Measurements from ENCODE around the gene UBE2D2. TPM values are rescaled to one million over a fixed set of nuclear protein-coding genes. Genes with fewer than 3 reads are reported as not detected.

UBE2D2 gene
- total and polyA plus RNA-seq, 2 experiments from 2014 or later = 120 to 172 TPM

GRCh38 chr5:139676951-139677735 is 116.0 kb downstream of the UBE2D2 start:
- H3K4me1 ChIP-seq (ENCODE audit: insufficient read depth) = peaks cover 14% of the 10 kb centered on the region

More at GRCh38 chr5:139676951-139677735, 116.0 kb downstream of the UBE2D2 start:
- TF ChIP-seq EZH2 (IDR thresholded peaks at IDR 0.05; ENCODE audit: low read depth, unreplicated experiment) (no peak), ZNF462 (CRISPR knock-in tag; IDR thresholded peaks at IDR 0.05) (no peak), ZNF331 (CRISPR knock-in tag; IDR thresholded peaks at IDR 0.05; ENCODE audit: low read depth) (no peak), EZH2phosphoT487 (IDR thresholded peaks at IDR 0.05; ENCODE audit: unreplicated experiment) (no peak), REST (IDR thresholded peaks at IDR 0.05; ENCODE audit: unreplicated experiment) (no peak), CTCF (conservative IDR thresholded peaks at IDR 0.05; ENCODE audit: low read depth in 2 of 2) (no peak)
- peaks cover 23% of the 10 kb centered on the region for H3K36me3 Mint-ChIP-seq (ENCODE audit: low read depth)
- H3K27ac Mint-ChIP-seq = 0 out of 2 replicates have a peak overlapping the region, but pooled peaks have one; percentile 41
- H3F3A ChIP-seq (replicated peaks; ENCODE audit: low read depth) = 0 out of 2 replicates have a peak, but pooled peaks cover 18% of the 10 kb centered on the region
- peaks cover 52% of the 10 kb centered on the region for H3K4me1 Mint-ChIP-seq
- no peak overlapping the region for H3K27ac ChIP-seq (ENCODE audit: low read depth)
- no peaks in the 10 kb centered on the region for H3K27me3 ChIP-seq (ENCODE audit: insufficient read depth)
- peaks cover 58% of the 10 kb centered on the region for H4K20me1 ChIP-seq (replicated peaks; ENCODE audit: insufficient read depth)
- no peak overlapping the region; the same call in 1 of the 3 replicates for H3K4me3 Mint-ChIP-seq
- peaks cover 59% of the 10 kb centered on the region for H3K79me2 ChIP-seq (replicated peaks; ENCODE audit: insufficient read depth)
- ATAC-seq = no peak
- DNase-seq (ENCODE audit: low spot score) = no peak
- H3K4me3 ChIP-seq = no peak overlapping the region
- H3K4me2 ChIP-seq = no peak overlapping the region
- no peaks in the 10 kb centered on the region; the same call in 1 of the 2 replicates for H3K36me3 ChIP-seq (ENCODE audit: insufficient read depth)
- H3K27me3 Mint-ChIP-seq (ENCODE audit: insufficient read depth, low read depth, poor library complexity) = peaks cover 27% of the 10 kb centered on the region
- no peaks in the 10 kb centered on the region for H3K9me3 Mint-ChIP-seq
- H3K9me2 ChIP-seq (ENCODE audit: insufficient read depth) = no peaks in the 10 kb centered on the region
- H2AFZ ChIP-seq = no peak overlapping the region
